GM12878 (cell line): ENCODE results near the gene PLXNB2.

ENCODE experiments used
- FOXM1 ChIP-seq: IDR thresholded peaks from 2 replicates; pipeline ENCODE4 v1.6.1; 2012; ENCODE audit warnings: low read depth, mild to moderate bottlenecking, inconsistent platforms, low read length, moderate library complexity
- SMC3 ChIP-seq: IDR thresholded peaks from 2 replicates; pipeline ENCODE4 v1.6.1; 2011; ENCODE audit warnings: low read length, improper control_type of control experiment, borderline replicate concordance
- TARDBP ChIP-seq: IDR thresholded peaks from 2 replicates; pipeline ENCODE4 v1.6.1; 2016; ENCODE audit warnings: borderline replicate concordance
- ZNF24 ChIP-seq: fragments of 450-650 bp; IDR thresholded peaks from 2 replicates; pipeline ENCODE4 v1.6.1; 2017; ENCODE audit warnings: antibody characterized with exemption, mild to moderate bottlenecking
- TF ChIP-seq, protein P1 (sequence below), 3 experiments: IDR thresholded peaks in 2 of 3; conservative IDR thresholded peaks in 1 of 3; 2 replicates each; pipeline ENCODE4 v1.5.1; 2011; ENCODE audit warnings: low read depth in 3 of 3, low read length in 3 of 3, mild to moderate bottlenecking in 3 of 3, control low read depth in 2 of 3, moderate library complexity in 2 of 3, inconsistent platforms in 1 of 3, mixed read lengths in 1 of 3; ENCODE audit not compliant: control insufficient read depth in 2 of 3, insufficient read depth in 1 of 3; ENCODE audit errors: extremely low read depth in 1 of 3

DNA sequence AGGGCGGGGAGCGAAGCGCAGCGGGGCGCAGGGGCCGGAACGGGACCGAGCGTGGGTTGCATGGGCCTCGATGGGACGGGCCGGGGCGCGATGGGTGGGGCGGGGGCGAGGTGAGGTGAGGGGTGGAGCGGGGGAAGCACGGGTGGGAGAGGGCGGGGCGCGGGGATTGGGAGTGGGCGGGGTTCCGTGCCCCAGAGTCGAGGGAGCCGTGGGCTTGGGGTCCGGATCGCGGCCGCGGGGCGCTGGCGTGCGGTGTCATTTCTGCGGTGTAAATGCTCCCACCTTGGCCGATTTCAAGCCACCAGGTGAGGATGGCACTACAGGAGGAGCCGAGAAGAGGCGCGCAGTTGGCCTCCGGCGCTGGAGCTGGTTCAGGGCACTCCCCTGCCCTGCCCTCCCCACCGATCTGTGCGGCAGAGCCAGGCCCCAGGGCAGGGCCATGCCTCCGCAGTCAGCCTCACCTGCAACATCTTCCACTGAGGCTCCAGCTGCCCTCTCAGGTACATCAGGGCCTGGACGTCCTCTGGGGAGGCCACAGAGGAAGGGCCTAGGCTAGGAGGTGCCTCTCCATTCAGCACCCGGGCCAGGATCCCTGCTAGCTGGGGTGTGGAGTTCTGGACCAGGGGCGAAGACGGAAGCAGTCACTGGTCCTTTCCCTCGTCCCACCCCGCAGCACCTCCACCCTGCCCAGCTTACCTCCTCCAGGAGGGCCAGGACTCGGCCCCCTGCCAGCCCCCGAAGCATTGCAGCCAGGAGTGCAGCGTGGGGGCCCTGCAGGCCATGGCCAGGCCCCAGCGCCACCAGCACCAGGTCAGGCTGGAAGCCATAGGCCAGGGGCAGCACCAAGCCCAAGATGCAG lies 62.0 kb downstream of the PLXNB2 start:
- TF ChIP-seq, protein P1, sequence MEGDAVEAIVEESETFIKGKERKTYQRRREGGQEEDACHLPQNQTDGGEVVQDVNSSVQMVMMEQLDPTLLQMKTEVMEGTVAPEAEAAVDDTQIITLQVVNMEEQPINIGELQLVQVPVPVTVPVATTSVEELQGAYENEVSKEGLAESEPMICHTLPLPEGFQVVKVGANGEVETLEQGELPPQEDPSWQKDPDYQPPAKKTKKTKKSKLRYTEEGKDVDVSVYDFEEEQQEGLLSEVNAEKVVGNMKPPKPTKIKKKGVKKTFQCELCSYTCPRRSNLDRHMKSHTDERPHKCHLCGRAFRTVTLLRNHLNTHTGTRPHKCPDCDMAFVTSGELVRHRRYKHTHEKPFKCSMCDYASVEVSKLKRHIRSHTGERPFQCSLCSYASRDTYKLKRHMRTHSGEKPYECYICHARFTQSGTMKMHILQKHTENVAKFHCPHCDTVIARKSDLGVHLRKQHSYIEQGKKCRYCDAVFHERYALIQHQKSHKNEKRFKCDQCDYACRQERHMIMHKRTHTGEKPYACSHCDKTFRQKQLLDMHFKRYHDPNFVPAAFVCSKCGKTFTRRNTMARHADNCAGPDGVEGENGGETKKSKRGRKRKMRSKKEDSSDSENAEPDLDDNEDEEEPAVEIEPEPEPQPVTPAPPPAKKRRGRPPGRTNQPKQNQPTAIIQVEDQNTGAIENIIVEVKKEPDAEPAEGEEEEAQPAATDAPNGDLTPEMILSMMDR (IDR thresholded peaks at IDR 0.05 in 2 of 3, conservative IDR thresholded peaks at IDR 0.05 in 1 of 3; ENCODE audit: control insufficient read depth in 2 of 3, extremely low read depth in 1 of 3, insufficient read depth in 1 of 3, low read depth in 3 of 3, low read length in 3 of 3) = no peak
- TF ChIP-seq TARDBP (no peak), SMC3 (no peak), FOXM1 (no peak), ZNF24 (no peak)
